Adrenal gland (tissue), 5 donors: ENCODE data around the gene BLNK.

Experiments used
- POLR2A ChIP-seq, 2 donors: fragments of 450-650 bp; IDR thresholded peaks; one replicate each; pipeline ENCODE4 v1.6.1; 2017; ENCODE audit warnings: antibody characterized with exemption in 2 of 2, mild to moderate bottlenecking in 2 of 2, moderate library complexity in 1 of 2
- TF ChIP-seq, protein P1 (sequence below), 6 experiments: fragments of 450-650 bp in 4 of 6; fragments of 200-600 bp in 2 of 6; sonication (generic) in 1 of 6; IDR thresholded peaks; 1 replicate in 5 of 6; 2 replicates in 1 of 6; pipeline versions ENCODE4 v1.5.1 to v1.8.0; 2016 to 2021; ENCODE audit warnings: antibody characterized with exemption in 6 of 6, mild to moderate bottlenecking in 2 of 6, moderate library complexity in 1 of 6
- donor health status: DM: no; HTN: no; CAD: no.

DNA sequence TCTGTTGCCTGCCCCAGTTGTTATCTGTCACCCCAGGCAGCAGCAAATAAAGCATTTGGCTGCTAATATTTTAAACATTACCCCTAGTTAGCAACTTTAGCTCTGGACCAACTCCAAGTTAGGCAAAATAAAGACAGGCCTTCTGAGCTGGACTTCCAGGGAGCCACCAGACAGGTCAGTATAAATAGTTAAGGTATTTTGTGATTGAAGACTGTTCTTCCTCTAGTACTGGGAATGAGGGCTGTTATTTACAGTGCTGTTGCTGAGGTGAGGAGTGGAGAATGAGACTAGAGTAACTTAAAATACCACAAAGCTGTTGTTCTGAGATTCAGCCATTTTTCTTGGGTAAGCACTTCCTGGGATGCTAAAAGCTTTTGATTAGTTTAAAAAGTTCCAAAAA is 101.1 kb downstream of the BLNK start:
- TF ChIP-seq, protein P1, sequence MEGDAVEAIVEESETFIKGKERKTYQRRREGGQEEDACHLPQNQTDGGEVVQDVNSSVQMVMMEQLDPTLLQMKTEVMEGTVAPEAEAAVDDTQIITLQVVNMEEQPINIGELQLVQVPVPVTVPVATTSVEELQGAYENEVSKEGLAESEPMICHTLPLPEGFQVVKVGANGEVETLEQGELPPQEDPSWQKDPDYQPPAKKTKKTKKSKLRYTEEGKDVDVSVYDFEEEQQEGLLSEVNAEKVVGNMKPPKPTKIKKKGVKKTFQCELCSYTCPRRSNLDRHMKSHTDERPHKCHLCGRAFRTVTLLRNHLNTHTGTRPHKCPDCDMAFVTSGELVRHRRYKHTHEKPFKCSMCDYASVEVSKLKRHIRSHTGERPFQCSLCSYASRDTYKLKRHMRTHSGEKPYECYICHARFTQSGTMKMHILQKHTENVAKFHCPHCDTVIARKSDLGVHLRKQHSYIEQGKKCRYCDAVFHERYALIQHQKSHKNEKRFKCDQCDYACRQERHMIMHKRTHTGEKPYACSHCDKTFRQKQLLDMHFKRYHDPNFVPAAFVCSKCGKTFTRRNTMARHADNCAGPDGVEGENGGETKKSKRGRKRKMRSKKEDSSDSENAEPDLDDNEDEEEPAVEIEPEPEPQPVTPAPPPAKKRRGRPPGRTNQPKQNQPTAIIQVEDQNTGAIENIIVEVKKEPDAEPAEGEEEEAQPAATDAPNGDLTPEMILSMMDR (IDR thresholded peaks at IDR 0.05), result no peak
- no peak for TF ChIP-seq POLR2A (IDR thresholded peaks at IDR 0.05)
